HepG2 (cell line): ENCODE data around the gene CRTC2. TPM values are rescaled to one million over a fixed set of nuclear protein-coding genes. Genes with fewer than 3 reads are reported as not detected.

ENCODE experiments used
- ELF1 ChIP-seq: sonication (generic); formaldehyde crosslinking; IDR thresholded peaks from 2 replicates; pipeline ENCODE4 v1.4.0; 2020; ENCODE audit warnings: missing genetic modification reagents
- FOSL2 ChIP-seq: sonication (generic); formaldehyde crosslinking; IDR thresholded peaks from 2 replicates; pipeline ENCODE4 v1.4.0; 2020; ENCODE audit warnings: missing genetic modification reagents
- FOXA1 ChIP-seq, 2 experiments: fragments of 450-650 bp in 1 of 2; sonication (generic) in 1 of 2; formaldehyde crosslinking in 1 of 2; IDR thresholded peaks; 2 replicates each; pipeline versions ENCODE4 v1.4.0 to v1.6.1; 2016 to 2020; ENCODE audit warnings: missing genetic modification reagents in 1 of 2
- FOXA3 ChIP-seq: IDR thresholded peaks from 2 replicates; pipeline ENCODE4 v1.6.1; 2016; ENCODE audit warnings: missing genetic modification reagents, missing compliant biosample characterization
- HCFC1 ChIP-seq: fragments of 150-350 bp; IDR thresholded peaks from 2 replicates; pipeline ENCODE4 v1.6.1; 2014; ENCODE audit warnings: low read depth, low read length
- HDAC2 ChIP-seq: sonication (generic); formaldehyde crosslinking; IDR thresholded peaks from 2 replicates; pipeline ENCODE4 v1.4.0; 2020; ENCODE audit warnings: missing genetic modification reagents
- KAT8 ChIP-seq: IDR thresholded peaks from 2 replicates; pipeline ENCODE4 v1.6.1; 2016; ENCODE audit warnings: missing genetic modification reagents, missing compliant biosample characterization
- MXI1 ChIP-seq: IDR thresholded peaks from 3 replicates; pipeline ENCODE4 v1.6.1; 2012; ENCODE audit warnings: low read depth, low read length, inconsistent platforms, borderline replicate concordance
- NFE2L2 ChIP-seq: fragments of 150-350 bp; IDR thresholded peaks from 2 replicates; pipeline ENCODE4 v1.6.1; 2014; ENCODE audit warnings: low read length
- NFYB ChIP-seq: sonication (generic); formaldehyde crosslinking; IDR thresholded peaks from 2 replicates; pipeline ENCODE4 v1.4.0; 2020; ENCODE audit warnings: missing genetic modification reagents
- PHF8 ChIP-seq: sonication (generic); formaldehyde crosslinking; IDR thresholded peaks from 2 replicates; pipeline ENCODE4 v1.5.0; 2020; ENCODE audit warnings: missing genetic modification reagents
- RFX5 ChIP-seq: IDR thresholded peaks from 2 replicates; pipeline ENCODE4 v1.6.1; 2011; ENCODE audit warnings: low read depth, low read length, improper control_type of control experiment
- SP140L ChIP-seq: sonication (generic); formaldehyde crosslinking; IDR thresholded peaks from 2 replicates; pipeline ENCODE4 v1.4.0; 2020; ENCODE audit warnings: missing genetic modification reagents, borderline replicate concordance
- SSRP1 ChIP-seq: IDR thresholded peaks from 2 replicates; pipeline ENCODE4 v1.6.1; 2016; ENCODE audit warnings: control low read depth
- ZBTB3 ChIP-seq: sonication (generic); formaldehyde crosslinking; IDR thresholded peaks from 2 replicates; pipeline ENCODE4 v1.4.0; 2020; ENCODE audit warnings: low read depth, mild to moderate bottlenecking, moderate library complexity, missing genetic modification reagents, borderline replicate concordance
- ZFP37 ChIP-seq: sonication (generic); formaldehyde crosslinking; IDR thresholded peaks from 2 replicates; pipeline ENCODE4 v1.4.0; 2020; ENCODE audit warnings: missing genetic modification reagents, borderline replicate concordance
- ZIK1 ChIP-seq: sonication (generic); formaldehyde crosslinking; IDR thresholded peaks from 2 replicates; pipeline ENCODE4 v1.5.0; 2020; ENCODE audit warnings: mild to moderate bottlenecking, low read depth, missing genetic modification reagents, borderline replicate concordance
- ZMYM3 ChIP-seq: sonication (generic); formaldehyde crosslinking; IDR thresholded peaks from 2 replicates; pipeline ENCODE4 v1.5.1; 2020; ENCODE audit warnings: mild to moderate bottlenecking, missing genetic modification reagents
- ZNF510 ChIP-seq: sonication (generic); formaldehyde crosslinking; IDR thresholded peaks from 2 replicates; pipeline ENCODE4 v1.4.0; 2020; ENCODE audit warnings: low read depth, mild to moderate bottlenecking, missing genetic modification reagents
- ZNF550 ChIP-seq: sonication (generic); formaldehyde crosslinking; IDR thresholded peaks from 2 replicates; pipeline ENCODE4 v1.4.0; 2020; ENCODE audit warnings: mild to moderate bottlenecking, missing genetic modification reagents, borderline replicate concordance
- ZNF567 ChIP-seq: sonication (generic); formaldehyde crosslinking; IDR thresholded peaks from 2 replicates; pipeline ENCODE4 v1.8.1; 2023; ENCODE audit warnings: mild to moderate bottlenecking, missing genetic modification reagents, borderline replicate concordance
- ZNF619 ChIP-seq: sonication (generic); formaldehyde crosslinking; IDR thresholded peaks from 2 replicates; pipeline ENCODE4 v1.4.0; 2020; ENCODE audit warnings: mild to moderate bottlenecking, missing genetic modification reagents
- ZNF644 ChIP-seq: IDR thresholded peaks from 2 replicates; pipeline ENCODE4 v1.6.1; 2016; ENCODE audit warnings: low read depth
- polyA plus RNA-seq, 8 experiments: library from polyadenylated mRNA; depleted of rRNA in 3 of 8; stranded (reverse) in 7 of 8; unstranded in 1 of 8; fragments of >200 nt; fragmentation: Illumina TruSeq in 4 of 8; extraction: Trizol in 4 of 8; gene quantifications; 2 replicates each; pipeline versions ENCODE4 v1.2.1 to v1.2.3, GENCODE V29; 2011 to 2016; ENCODE audit warnings: low read depth in 4 of 8, missing spikeins in 1 of 8, mixed read lengths in 1 of 8; ENCODE audit not compliant: insufficient read depth in 1 of 8
- total RNA-seq, 5 experiments: library from RNA; depleted of rRNA; stranded (reverse); fragments of >200 nt; fragmentation: Illumina TruSeq; extraction: Trizol; gene quantifications; 2 replicates each; pipeline ENCODE4 v1.2.3, GENCODE V29; 2016; ENCODE audit warnings: low read depth in 1 of 5
- TF ChIP-seq, protein P1 (sequence below): IDR thresholded peaks from 2 replicates; pipeline ENCODE4 v1.4.0; 2020; ENCODE audit warnings: mild to moderate bottlenecking, missing genetic modification reagents
- TF ChIP-seq, protein P2 (sequence below): sonication (generic); formaldehyde crosslinking; IDR thresholded peaks from 2 replicates; pipeline ENCODE4 v1.4.0; 2020; ENCODE audit warnings: missing genetic modification reagents, borderline replicate concordance

Gene CRTC2
- total and polyA plus RNA-seq, 2 of the 13 experiments (the other 11 are each of a cell fraction or from before 2014, with no cell fraction given), result 6.1 to 26.7 TPM

DNA sequence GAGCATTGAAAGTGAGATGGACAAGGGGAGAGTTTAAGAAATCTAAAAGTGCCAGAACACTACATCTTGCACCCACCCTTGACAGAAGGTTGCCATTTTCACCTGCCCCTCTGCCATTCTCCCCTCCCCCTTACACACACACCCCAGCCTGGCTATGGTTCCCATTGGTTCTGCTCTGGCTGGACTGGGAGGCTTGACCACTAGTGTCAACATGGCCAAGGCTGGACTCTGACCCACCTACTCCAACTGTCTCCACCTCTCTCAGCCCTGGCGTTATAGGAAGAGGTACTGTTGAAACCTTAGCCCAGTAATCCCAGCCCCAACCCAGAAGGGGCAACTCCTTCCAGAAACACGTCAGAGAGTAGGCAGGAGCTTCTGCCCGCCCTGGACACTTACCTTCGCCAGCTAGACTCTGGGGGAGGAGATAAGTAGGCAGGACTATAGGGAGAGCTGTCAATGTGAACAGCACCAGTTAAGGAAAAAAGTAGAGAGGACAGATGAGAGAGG lies 4.5 kb downstream of the CRTC2 start (continued):
- TF ChIP-seq, protein P1, sequence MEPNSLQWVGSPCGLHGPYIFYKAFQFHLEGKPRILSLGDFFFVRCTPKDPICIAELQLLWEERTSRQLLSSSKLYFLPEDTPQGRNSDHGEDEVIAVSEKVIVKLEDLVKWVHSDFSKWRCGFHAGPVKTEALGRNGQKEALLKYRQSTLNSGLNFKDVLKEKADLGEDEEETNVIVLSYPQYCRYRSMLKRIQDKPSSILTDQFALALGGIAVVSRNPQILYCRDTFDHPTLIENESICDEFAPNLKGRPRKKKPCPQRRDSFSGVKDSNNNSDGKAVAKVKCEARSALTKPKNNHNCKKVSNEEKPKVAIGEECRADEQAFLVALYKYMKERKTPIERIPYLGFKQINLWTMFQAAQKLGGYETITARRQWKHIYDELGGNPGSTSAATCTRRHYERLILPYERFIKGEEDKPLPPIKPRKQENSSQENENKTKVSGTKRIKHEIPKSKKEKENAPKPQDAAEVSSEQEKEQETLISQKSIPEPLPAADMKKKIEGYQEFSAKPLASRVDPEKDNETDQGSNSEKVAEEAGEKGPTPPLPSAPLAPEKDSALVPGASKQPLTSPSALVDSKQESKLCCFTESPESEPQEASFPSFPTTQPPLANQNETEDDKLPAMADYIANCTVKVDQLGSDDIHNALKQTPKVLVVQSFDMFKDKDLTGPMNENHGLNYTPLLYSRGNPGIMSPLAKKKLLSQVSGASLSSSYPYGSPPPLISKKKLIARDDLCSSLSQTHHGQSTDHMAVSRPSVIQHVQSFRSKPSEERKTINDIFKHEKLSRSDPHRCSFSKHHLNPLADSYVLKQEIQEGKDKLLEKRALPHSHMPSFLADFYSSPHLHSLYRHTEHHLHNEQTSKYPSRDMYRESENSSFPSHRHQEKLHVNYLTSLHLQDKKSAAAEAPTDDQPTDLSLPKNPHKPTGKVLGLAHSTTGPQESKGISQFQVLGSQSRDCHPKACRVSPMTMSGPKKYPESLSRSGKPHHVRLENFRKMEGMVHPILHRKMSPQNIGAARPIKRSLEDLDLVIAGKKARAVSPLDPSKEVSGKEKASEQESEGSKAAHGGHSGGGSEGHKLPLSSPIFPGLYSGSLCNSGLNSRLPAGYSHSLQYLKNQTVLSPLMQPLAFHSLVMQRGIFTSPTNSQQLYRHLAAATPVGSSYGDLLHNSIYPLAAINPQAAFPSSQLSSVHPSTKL (CRISPR knock-in tag), result peak; percentile 66
- TF ChIP-seq HCFC1, result 0 out of 2 replicates have a peak, but pooled peaks have one; percentile 13
- 0 out of 2 replicates have a peak, but pooled peaks have one; percentile 28 for TF ChIP-seq PHF8 (CRISPR knock-in tag)
- TF ChIP-seq ELF1 (CRISPR knock-in tag), result peak; percentile 27; the same call in 1 of the 2 replicates
- peak; percentile 50; the same call in 1 of the 2 replicates for TF ChIP-seq KAT8 (CRISPR knock-in tag)
- no peak for TF ChIP-seq ZNF510 (CRISPR knock-in tag)
- TF ChIP-seq RFX5, result no peak
- TF ChIP-seq HDAC2 (CRISPR knock-in tag), result peak; percentile 63; the same call in 1 of the 2 replicates
- TF ChIP-seq SSRP1 (CRISPR knock-in tag), result 0 out of 2 replicates have a peak, but pooled peaks have one; percentile 53
- peak; percentile 82; the same call in 1 of the 2 replicates for TF ChIP-seq ZNF567
- 0 out of 2 replicates have a peak, but pooled peaks have one; percentile 27 for TF ChIP-seq ZMYM3 (CRISPR knock-in tag)
- no peak for TF ChIP-seq ZNF550
- TF ChIP-seq MXI1, result peak; percentile 60; the same call in 1 of the 3 replicates
- TF ChIP-seq FOXA3 (CRISPR knock-in tag), result peak; percentile 98
- peak; percentile 71 for TF ChIP-seq NFYB
- no peak for TF ChIP-seq NFE2L2
- peak; percentile 98 for TF ChIP-seq ZNF644
- no peak for TF ChIP-seq ZIK1 (CRISPR knock-in tag)
- no peak for TF ChIP-seq SP140L (CRISPR knock-in tag)
- TF ChIP-seq FOXA1 (IDR thresholded peaks at IDR 0.05), result peak; percentile 70
- peak; percentile 97 for TF ChIP-seq FOXA1 (CRISPR knock-in tag; IDR thresholded peaks at IDR 0.05)
- TF ChIP-seq, protein P2, sequence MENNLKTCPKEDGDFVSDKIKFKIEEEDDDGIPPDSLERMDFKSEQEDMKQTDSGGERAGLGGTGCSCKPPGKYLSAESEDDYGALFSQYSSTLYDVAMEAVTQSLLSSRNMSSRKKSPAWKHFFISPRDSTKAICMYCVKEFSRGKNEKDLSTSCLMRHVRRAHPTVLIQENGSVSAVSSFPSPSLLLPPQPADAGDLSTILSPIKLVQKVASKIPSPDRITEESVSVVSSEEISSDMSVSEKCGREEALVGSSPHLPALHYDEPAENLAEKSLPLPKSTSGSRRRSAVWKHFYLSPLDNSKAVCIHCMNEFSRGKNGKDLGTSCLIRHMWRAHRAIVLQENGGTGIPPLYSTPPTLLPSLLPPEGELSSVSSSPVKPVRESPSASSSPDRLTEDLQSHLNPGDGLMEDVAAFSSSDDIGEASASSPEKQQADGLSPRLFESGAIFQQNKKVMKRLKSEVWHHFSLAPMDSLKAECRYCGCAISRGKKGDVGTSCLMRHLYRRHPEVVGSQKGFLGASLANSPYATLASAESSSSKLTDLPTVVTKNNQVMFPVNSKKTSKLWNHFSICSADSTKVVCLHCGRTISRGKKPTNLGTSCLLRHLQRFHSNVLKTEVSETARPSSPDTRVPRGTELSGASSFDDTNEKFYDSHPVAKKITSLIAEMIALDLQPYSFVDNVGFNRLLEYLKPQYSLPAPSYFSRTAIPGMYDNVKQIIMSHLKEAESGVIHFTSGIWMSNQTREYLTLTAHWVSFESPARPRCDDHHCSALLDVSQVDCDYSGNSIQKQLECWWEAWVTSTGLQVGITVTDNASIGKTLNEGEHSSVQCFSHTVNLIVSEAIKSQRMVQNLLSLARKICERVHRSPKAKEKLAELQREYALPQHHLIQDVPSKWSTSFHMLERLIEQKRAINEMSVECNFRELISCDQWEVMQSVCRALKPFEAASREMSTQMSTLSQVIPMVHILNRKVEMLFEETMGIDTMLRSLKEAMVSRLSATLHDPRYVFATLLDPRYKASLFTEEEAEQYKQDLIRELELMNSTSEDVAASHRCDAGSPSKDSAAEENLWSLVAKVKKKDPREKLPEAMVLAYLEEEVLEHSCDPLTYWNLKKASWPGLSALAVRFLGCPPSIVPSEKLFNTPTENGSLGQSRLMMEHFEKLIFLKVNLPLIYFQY (CRISPR knock-in tag), result peak; percentile 77; the same call in 1 of the 2 replicates
- 0 out of 2 replicates have a peak, but pooled peaks have one; percentile 27 for TF ChIP-seq ZBTB3 (CRISPR knock-in tag)
- TF ChIP-seq FOSL2, result peak; percentile 43
- TF ChIP-seq ZFP37 (CRISPR knock-in tag), result no peak
- TF ChIP-seq ZNF619, result peak; percentile 84; the same call in 1 of the 2 replicates
